Endothelial cell of hepatic sinusoid (primary cell): ENCODE measurements around the gene SCYGR2.
"Not testable (repeated sequence)": the region's sequence is repeated elsewhere in the genome, so short reads cannot be mapped to it uniquely, and the experiment has no call there.

Experiments used
- in situ Hi-C: cut with HindIII; loops from 2 replicates; pipeline ENCODE4 v1.10.0; 2017; ENCODE audit warnings: low sequenced_read_pairs

SCYGR2 gene

GRCh38 chr2:227598835-227599503, at the start of gene SCYGR2:
Gene SCYGR2, plus strand, starts transcription at chr2:227598893. Its CDS starts 0 bp downstream, at chr2:227598893.
- in situ Hi-C loops, result not testable (repeated sequence)

GRCh38 chr2:227551836-227552235, 46.9 kb upstream of the SCYGR2 start:
- in situ Hi-C loops, result no loop called here

- in situ Hi-C loops, result loop anchor here (10.0 kb wide), 1 partner anchor 88 kb away; the partner anchor contains the start of gene AGFG1
Observed at GRCh38 chr2:227562581-227562980, 36.1 kb upstream of the SCYGR2 start.

GRCh38 chr2:227565080-227565479, 33.6 kb upstream of the SCYGR2 start:
- in situ Hi-C loops, result loop anchor here (10.0 kb wide), 1 partner anchor 90 kb away; the partner anchor contains the start of gene AGFG1

GRCh38 chr2:227566012-227566411, 32.7 kb upstream of the SCYGR2 start:
- in situ Hi-C loops, result loop anchor here (10.0 kb wide), 1 partner anchor 91 kb away; the partner anchor contains the start of gene AGFG1

- in situ Hi-C loops, result loop anchor here (10.0 kb wide), 1 partner anchor 94 kb away; the partner anchor contains the start of gene AGFG1
Observed at GRCh38 chr2:227568852-227569169, 29.9 kb upstream of the SCYGR2 start.

GRCh38 chr2:227570615-227571014, 28.1 kb upstream of the SCYGR2 start:
- in situ Hi-C loops, result no loop called here

- in situ Hi-C loops, result no loop called here
Observed at GRCh38 chr2:227576110-227576509, 22.6 kb upstream of the SCYGR2 start.

GRCh38 chr2:227576812-227577211, 21.9 kb upstream of the SCYGR2 start:
- in situ Hi-C loops, result no loop called here

GRCh38 chr2:227577555-227577954, 21.1 kb upstream of the SCYGR2 start:
- in situ Hi-C loops, result no loop called here

- in situ Hi-C loops, result no loop called here
Observed at GRCh38 chr2:227578642-227579041, 20.1 kb upstream of the SCYGR2 start.

GRCh38 chr2:227579791-227580190, 18.9 kb upstream of the SCYGR2 start:
- in situ Hi-C loops, result no loop called here

GRCh38 chr2:227582369-227582768, 16.3 kb upstream of the SCYGR2 start:
- in situ Hi-C loops, result no loop called here

GRCh38 chr2:227592694-227593387, 5.9 kb upstream of the SCYGR2 start:
- in situ Hi-C loops, result no loop called here

- in situ Hi-C loops, result no loop called here
Observed at GRCh38 chr2:227595797-227596196, 2.9 kb upstream of the SCYGR2 start.

- in situ Hi-C loops, result no loop called here
Observed at GRCh38 chr2:227597036-227597435, 1.7 kb upstream of the SCYGR2 start.

GRCh38 chr2:227597998-227598397, 695 bp upstream of the SCYGR2 start:
- in situ Hi-C loops, result no loop called here

GRCh38 chr2:227602358-227602757, 3.7 kb downstream of the SCYGR2 start:
- in situ Hi-C loops, result no loop called here

- in situ Hi-C loops, result no loop called here
Observed at GRCh38 chr2:227606476-227606875, 7.8 kb downstream of the SCYGR2 start.

GRCh38 chr2:227607941-227608340, 9.2 kb downstream of the SCYGR2 start:
- in situ Hi-C loops, result no loop called here

- in situ Hi-C loops, result no loop called here
Observed at GRCh38 chr2:227608561-227609338, 10.1 kb downstream of the SCYGR2 start.
